B cell (primary cell): ENCODE results near the gene SPACA1. TPM values are rescaled to one million over a fixed set of nuclear protein-coding genes. Genes with fewer than 3 reads are reported as not detected.
A peak's percentile ranks its signal among the peaks of the same experiment; 100 is the strongest.

Experiments used
- ATAC-seq: fragments of 200-7000 bp; cut with Tn5 transposase; one replicate; pipeline ENCODE4 v1.10.0; 2021; ENCODE audit warnings: low read depth, mild to moderate bottlenecking, moderate number of reproducible peaks, moderate library complexity
- CTCF ChIA-PET: fragments of 350-600 bp; sonication (Branson Sonifier 250); formaldehyde crosslinking; loops from one replicate; lab custom pipeline; 2021; ENCODE audit warnings: antibody characterized with exemption, inconsistent platforms; lab: Charles Lee
- POLR2A ChIA-PET: fragments of 350-600 bp; sonication (Branson Sonifier 250); formaldehyde crosslinking; loops from one replicate; lab custom pipeline; 2021; ENCODE audit warnings: antibody characterized with exemption; lab: Charles Lee
- DNase-seq: peaks from one replicate; pipeline ENCODE4 v3.0.0; 2013
- H2AFZ ChIP-seq: 2 replicates; pipeline ENCODE4 v1.6.1; 2012; ENCODE audit warnings: mild to moderate bottlenecking, low read depth, low read length; ENCODE audit not compliant: insufficient read depth, poor library complexity, severe bottlenecking
- H3K27ac ChIP-seq, 2 donors: 1 replicate in 1 of 2; 2 replicates in 1 of 2; pipeline ENCODE4 v1.5.1; 2012 to 2013; ENCODE audit warnings: low read length in 2 of 2, mild to moderate bottlenecking in 2 of 2, moderate library complexity in 1 of 2
- H3K27me3 ChIP-seq, 4 experiments: fragments of 200-600 bp in 1 of 4; sonication (generic) in 1 of 4; replicated peaks in 1 of 4; 1 replicate in 2 of 4; 2 replicates in 2 of 4; pipeline versions ENCODE4 v1.6.1 to v1.7.0; 2013 to 2016; ENCODE audit warnings: low read length in 3 of 4, mild to moderate bottlenecking in 2 of 4, mixed read lengths in 1 of 4, moderate library complexity in 1 of 4; ENCODE audit not compliant: insufficient read depth in 4 of 4, control insufficient read depth in 3 of 4; ENCODE audit errors: control extremely low read depth in 1 of 4
- H3K36me3 ChIP-seq, 2 experiments: replicated peaks in 1 of 2; 1 replicate in 1 of 2; 2 replicates in 1 of 2; pipeline versions ENCODE4 v1.6.1 to v1.7.1; 2013; ENCODE audit warnings: low read length in 1 of 2; ENCODE audit not compliant: insufficient read depth in 2 of 2, control insufficient read depth in 1 of 2; ENCODE audit errors: control extremely low read depth in 1 of 2, extremely low read depth in 1 of 2
- H3K4me1 ChIP-seq, 2 donors: fragments of 200-600 bp in 1 of 2; sonication (generic) in 1 of 2; 1 replicate in 1 of 2; 2 replicates in 1 of 2; pipeline versions ENCODE4 v1.5.1 to v1.6.1; 2013 to 2017; ENCODE audit warnings: low read length in 2 of 2; ENCODE audit not compliant: control insufficient read depth in 2 of 2, insufficient read depth in 2 of 2
- H3K4me2 ChIP-seq: replicated peaks from 2 replicates; pipeline ENCODE3; 2012; ENCODE audit warnings: mild to moderate bottlenecking, low read depth, low read length; ENCODE audit not compliant: poor library complexity, severe bottlenecking
- H3K4me3 ChIP-seq, 5 experiments: fragments of 200-600 bp in 1 of 5; sonication (generic) in 1 of 5; 1 replicate in 3 of 5; 2 replicates in 2 of 5; pipeline versions ENCODE4 v1.5.1 to v1.7.0; 2011 to 2016; ENCODE audit warnings: low read length in 4 of 5, mild to moderate bottlenecking in 4 of 5, low read depth in 2 of 5, control low read depth in 1 of 5, moderate library complexity in 1 of 5; ENCODE audit not compliant: insufficient read depth in 1 of 5; ENCODE audit errors: control extremely low read depth in 1 of 5, extremely low read depth in 1 of 5
- H3K79me2 ChIP-seq: fragments of 200-600 bp; sonication (generic); one replicate; pipeline ENCODE4 v1.6.0; 2016; ENCODE audit warnings: low read length; ENCODE audit not compliant: control insufficient read depth, insufficient read depth
- H3K9ac ChIP-seq: fragments of 200-600 bp; sonication (generic); 2 replicates; pipeline ENCODE4 v1.6.1; 2017; ENCODE audit warnings: mild to moderate bottlenecking, low read length, moderate library complexity
- H3K9me3 ChIP-seq, 3 donors: one replicate each; pipeline versions ENCODE4 v1.6.1 to v1.7.1; 2013; ENCODE audit warnings: low read length in 2 of 3; ENCODE audit not compliant: control insufficient read depth in 2 of 3, insufficient read depth in 1 of 3; ENCODE audit errors: control extremely low read depth in 1 of 3
- H4K20me1 ChIP-seq: 2 replicates; pipeline ENCODE4 v1.6.0; 2012; ENCODE audit warnings: mild to moderate bottlenecking, low read length; ENCODE audit not compliant: insufficient read depth, control insufficient read depth, poor library complexity, severe bottlenecking
- H3K27ac Mint-ChIP-seq: one replicate; pipeline ENCODE4 v1.8.0; 2021; ENCODE audit warnings: mixed read lengths
- H3K27me3 Mint-ChIP-seq: one replicate; pipeline ENCODE4 v1.8.0; 2021; ENCODE audit warnings: mixed read lengths
- H3K4me1 Mint-ChIP-seq: one replicate; pipeline ENCODE4 v1.8.0; 2021; ENCODE audit warnings: mixed read lengths
- H3K4me3 Mint-ChIP-seq: one replicate; pipeline ENCODE4 v1.8.0; 2021; ENCODE audit warnings: mixed read lengths
- H3K9me3 Mint-ChIP-seq: one replicate; pipeline ENCODE4 v1.8.0; 2022; ENCODE audit warnings: mixed read lengths; ENCODE audit not compliant: insufficient read depth
- CTCF ChIP-seq: fragments of 200-600 bp; IDR thresholded peaks from one replicate; pipeline ENCODE4 v1.8.0; 2022; ENCODE audit warnings: antibody characterized with exemption, mild to moderate bottlenecking
- EZH2 ChIP-seq: IDR thresholded peaks from 2 replicates; pipeline ENCODE4 v1.6.1; 2012; ENCODE audit warnings: borderline replicate concordance, low read depth, mild to moderate bottlenecking, moderate library complexity, low read length; ENCODE audit not compliant: insufficient read depth, poor library complexity, severe bottlenecking
- WGBS: methylation state at CpG from one replicate; pipeline ENCODE4 v1.1.5; 2013; ENCODE audit warnings: missing lambda C conversion rate; ENCODE audit not compliant: insufficient coverage; 5-methylcytosine and 5-hydroxymethylcytosine counted together
- intact Hi-C: fragments of 100-400 bp; cut with micrococcal nuclease; formaldehyde crosslinking; loops from one replicate; pipeline ENCODE4 v1.10.0; 2022
- polyA plus RNA-seq: library from polyadenylated mRNA; depleted of rRNA; stranded (reverse); fragments of >200 nt; gene quantifications from 2 replicates; pipeline ENCODE4 v1.2.3, GENCODE V29; 2012
- total RNA-seq, 2 donors: library from RNA; stranded (reverse); fragments of 120-200 nt in 1 of 2; gene quantifications; 1 replicate in 1 of 2; 2 replicates in 1 of 2; pipeline versions ENCODE4 v1.2.3 to v1.2.4, GENCODE V29; 2013 to 2022

The SPACA1 gene
- total and polyA plus RNA-seq, 2 donors (not counting 1 experiment from before 2014, with no cell fraction given): not detected

DNA sequence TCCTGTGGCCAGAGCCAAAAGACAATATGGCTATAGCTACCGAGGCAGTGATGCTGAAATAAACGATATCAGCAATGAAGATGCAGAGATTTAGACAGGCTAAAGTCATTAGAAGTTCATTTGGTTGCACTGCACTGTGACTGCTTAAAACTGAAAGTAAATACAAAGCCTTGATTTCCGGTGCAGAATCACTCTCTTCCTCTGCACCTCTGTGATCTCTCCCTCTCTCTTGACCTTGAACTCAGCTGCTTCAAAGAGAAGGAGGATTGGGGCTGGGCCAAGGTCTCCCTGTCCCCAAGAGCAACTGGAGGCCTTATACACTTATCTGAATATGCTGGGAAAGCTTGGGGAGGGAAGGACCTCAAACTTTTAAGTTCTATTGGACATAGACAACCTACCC, 34.6 kb upstream of the SPACA1 start:
- intact Hi-C loops: no loop called here
- H3K4me3 ChIP-seq: peak overlapping the region in 1 of 5 experiments; percentile 29

DNA sequence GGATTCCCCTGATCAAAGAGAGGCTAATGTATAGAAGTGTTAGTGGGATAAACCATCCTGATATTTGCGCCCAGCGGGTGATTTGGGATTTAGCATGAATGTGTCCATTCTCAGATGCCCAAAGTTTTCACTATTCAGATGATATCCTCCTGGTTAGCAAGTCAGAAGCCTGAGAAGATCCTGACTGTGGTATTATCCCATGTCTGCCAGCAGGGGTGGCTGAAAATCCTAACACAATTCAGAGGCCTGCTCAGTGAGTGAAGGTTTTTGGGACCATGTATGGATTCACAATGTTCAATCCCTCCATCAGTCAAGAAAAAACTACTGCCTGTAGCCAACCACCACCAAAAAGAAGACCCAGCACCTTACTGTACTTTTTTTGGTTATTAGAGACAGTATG, 34.1 kb upstream of the SPACA1 start:
- H3K36me3 ChIP-seq: no peaks in the 10 kb centered on the region
- no peaks in the 10 kb centered on the region for H3K27me3 ChIP-seq
- H3K4me1 ChIP-seq: peaks cover 10 to 11% of the 10 kb centered on the region in 2 donors
- Mint-ChIP-seq H3K4me1 (peaks cover 15% of the 10 kb centered on the region), H3K4me3 (no peak overlapping the region), H3K27ac (no peak overlapping the region), H3K27me3 (no peaks in the 10 kb centered on the region), H3K9me3 (no peaks in the 10 kb centered on the region)
- WGBS: no CpG with 5 or more reads among the region's 2 CpGs
- no peak for ATAC-seq
- H2AFZ ChIP-seq: peak overlapping the region; percentile 64
- no peaks in the 10 kb centered on the region for H3K79me2 ChIP-seq
- peaks cover 0 to 3% (median 0%) of the 10 kb centered on the region in 3 donors for H3K9me3 ChIP-seq
- H3K9ac ChIP-seq: no peak overlapping the region
- ChIA-PET POLR2A (no interaction called here), CTCF (no interaction called here)
- intact Hi-C loops: no loop called here
- H4K20me1 ChIP-seq: no peaks in the 10 kb centered on the region
- H3K4me3 ChIP-seq: peak overlapping the region in 1 of 5 experiments; percentile 29
- TF ChIP-seq CTCF (no peak), EZH2 (no peak)
- no peak for DNase-seq
- H3K4me2 ChIP-seq: peak overlapping the region; percentile 38
- H3K27ac ChIP-seq: no peak overlapping the region

More for the DNA sequence above, 34.6 kb upstream of the SPACA1 start:
- DNase-seq: peak; percentile 28
- no peaks in the 10 kb centered on the region for H3K79me2 ChIP-seq
- H3K36me3 ChIP-seq: no peaks in the 10 kb centered on the region
- TF ChIP-seq EZH2: no peak
- no peak for TF ChIP-seq CTCF
- peak overlapping the region in 1 of 2 donors; percentile 43 for H3K27ac ChIP-seq
- peaks cover 11 to 15% of the 10 kb centered on the region in 2 donors for H3K4me1 ChIP-seq
- H3K4me2 ChIP-seq: peak overlapping the region; percentile 38
- WGBS: 72% methylated on average over 2 of the region's 3 CpGs
- peaks cover 0 to 3% (median 0%) of the 10 kb centered on the region in 3 donors for H3K9me3 ChIP-seq
- peak; percentile 47 for ATAC-seq
- CTCF ChIA-PET: no interaction called here
- Mint-ChIP-seq H3K4me1 (peaks cover 17% of the 10 kb centered on the region), H3K27ac (peak overlapping the region; percentile 57), H3K27me3 (peaks cover 3% of the 10 kb centered on the region), H3K4me3 (peak overlapping the region; percentile 38), H3K9me3 (no peaks in the 10 kb centered on the region)
- POLR2A ChIA-PET: interaction anchor here (0.6 kb wide), 1 partner anchor 82 kb away, joined by 9 read pairs; no protein-coding TSS in a partner anchor
- H3K27me3 ChIP-seq: no peaks in the 10 kb centered on the region
- no peak overlapping the region for H3K9ac ChIP-seq
- H4K20me1 ChIP-seq: no peaks in the 10 kb centered on the region
- peak overlapping the region; percentile 64 for H2AFZ ChIP-seq
